ENCODE measurements around the gene SLC6A18. TPM values are rescaled to one million over a fixed set of nuclear protein-coding genes. Genes with fewer than 3 reads are reported as not detected.

Gene SLC6A18
- total RNA-seq, 1 donor from 2014 or later = not detected

DNA sequence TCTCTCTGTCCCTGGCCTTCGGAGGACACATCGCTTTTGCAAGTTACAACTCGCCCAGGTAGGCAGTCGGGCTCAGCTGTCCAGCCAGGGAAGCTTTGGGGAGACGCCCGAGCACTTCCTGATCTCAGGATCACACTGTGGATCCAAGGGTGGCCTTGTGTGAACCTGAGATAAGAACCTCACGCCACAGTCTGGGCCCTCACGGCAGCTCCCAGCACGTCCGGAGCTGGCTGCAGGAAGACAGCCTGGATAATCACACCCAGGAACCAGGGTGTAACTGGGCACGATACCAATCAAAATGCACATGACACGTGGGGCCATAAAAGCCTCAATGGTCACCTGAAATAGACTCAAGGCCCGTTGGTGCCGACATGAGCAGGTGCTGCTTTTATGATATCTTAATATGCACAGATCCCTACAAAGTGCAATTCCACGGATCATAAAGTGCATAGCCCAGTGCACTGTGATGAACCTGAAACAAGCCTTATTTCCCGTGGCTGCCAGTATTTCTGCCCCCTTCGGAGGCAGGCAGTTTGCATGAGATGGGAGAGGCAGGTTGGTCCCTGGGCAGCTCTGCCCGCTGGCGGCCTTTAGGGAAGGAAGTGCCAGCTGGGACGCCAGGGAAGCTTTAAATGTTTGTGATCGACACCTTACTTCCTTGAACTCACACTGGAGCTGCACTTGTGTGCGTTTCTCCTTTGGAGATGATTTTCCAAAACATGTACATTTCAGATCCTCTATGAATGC is 14.5 kb downstream of the SLC6A18 start:
- Histone ChIP-seq H3K27ac (no peak overlapping the region), H3K4me1 (no peaks in the 10 kb centered on the region), H3K36me3 (no peaks in the 10 kb centered on the region), H3K27me3 (no peaks in the 10 kb centered on the region), H3K9me3 (no peaks in the 10 kb centered on the region), H3K4me3 (no peak overlapping the region)
- TF ChIP-seq, protein P1, sequence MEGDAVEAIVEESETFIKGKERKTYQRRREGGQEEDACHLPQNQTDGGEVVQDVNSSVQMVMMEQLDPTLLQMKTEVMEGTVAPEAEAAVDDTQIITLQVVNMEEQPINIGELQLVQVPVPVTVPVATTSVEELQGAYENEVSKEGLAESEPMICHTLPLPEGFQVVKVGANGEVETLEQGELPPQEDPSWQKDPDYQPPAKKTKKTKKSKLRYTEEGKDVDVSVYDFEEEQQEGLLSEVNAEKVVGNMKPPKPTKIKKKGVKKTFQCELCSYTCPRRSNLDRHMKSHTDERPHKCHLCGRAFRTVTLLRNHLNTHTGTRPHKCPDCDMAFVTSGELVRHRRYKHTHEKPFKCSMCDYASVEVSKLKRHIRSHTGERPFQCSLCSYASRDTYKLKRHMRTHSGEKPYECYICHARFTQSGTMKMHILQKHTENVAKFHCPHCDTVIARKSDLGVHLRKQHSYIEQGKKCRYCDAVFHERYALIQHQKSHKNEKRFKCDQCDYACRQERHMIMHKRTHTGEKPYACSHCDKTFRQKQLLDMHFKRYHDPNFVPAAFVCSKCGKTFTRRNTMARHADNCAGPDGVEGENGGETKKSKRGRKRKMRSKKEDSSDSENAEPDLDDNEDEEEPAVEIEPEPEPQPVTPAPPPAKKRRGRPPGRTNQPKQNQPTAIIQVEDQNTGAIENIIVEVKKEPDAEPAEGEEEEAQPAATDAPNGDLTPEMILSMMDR (IDR thresholded peaks at IDR 0.05) = no peak
- TF ChIP-seq POLR2A (IDR thresholded peaks at IDR 0.05) (no peak), POLR2AphosphoS5 (IDR thresholded peaks at IDR 0.05; ENCODE audit: insufficient read depth in 1 of 2, low read depth in 1 of 2) (no peak)
- intact Hi-C loops (cut with DNase I) = no loop called here
- no peak for DNase-seq (ENCODE audit: extremely low spot score in 2 of 2)

DNA sequence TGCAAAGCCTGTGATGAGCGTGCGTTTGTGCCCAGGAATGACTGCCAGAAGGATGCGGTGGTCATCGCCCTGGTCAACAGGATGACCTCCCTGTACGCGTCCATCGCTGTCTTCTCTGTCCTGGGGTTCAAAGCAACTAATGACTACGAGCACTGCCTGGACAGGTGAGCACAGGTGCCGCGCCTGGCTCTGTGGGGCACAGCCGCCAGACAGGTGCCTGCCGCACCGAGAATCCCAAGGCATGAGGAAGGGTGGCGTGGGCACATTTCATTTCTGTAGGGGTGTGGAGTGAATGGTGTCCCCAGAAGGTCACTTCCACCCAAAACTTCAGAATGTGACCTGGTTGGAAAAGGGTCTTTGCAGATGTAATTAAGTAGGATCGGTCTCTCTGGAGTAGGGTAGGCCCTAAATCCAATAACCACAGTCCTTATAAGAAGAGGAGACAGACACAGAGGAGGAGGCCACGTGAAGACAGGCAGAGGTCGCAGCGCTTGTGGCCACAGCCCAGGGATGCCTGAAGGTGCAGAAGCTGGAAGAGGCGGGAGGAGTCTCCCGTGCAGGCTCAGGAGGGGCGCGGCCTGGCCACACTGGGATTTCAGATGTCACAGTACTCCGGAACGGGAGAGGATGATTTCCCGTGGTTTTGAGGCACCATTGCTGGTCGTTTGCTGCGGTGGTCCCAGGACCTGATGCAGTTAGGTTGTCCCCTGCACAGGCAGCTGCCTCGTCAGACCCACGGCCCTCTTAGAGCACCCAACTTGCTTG is 15.5 kb downstream of the SLC6A18 start:
- no peaks in the 10 kb centered on the region for H3K4me1 ChIP-seq
- TF ChIP-seq, protein P1 (IDR thresholded peaks at IDR 0.05) = no peak
- TF ChIP-seq POLR2A (IDR thresholded peaks at IDR 0.05) = no peak
- TF ChIP-seq POLR2AphosphoS5 (IDR thresholded peaks at IDR 0.05; ENCODE audit: insufficient read depth in 1 of 2, low read depth in 1 of 2) = no peak
- H3K4me3 ChIP-seq = no peak overlapping the region
- no peaks in the 10 kb centered on the region for H3K27me3 ChIP-seq
- H3K27ac ChIP-seq = no peak overlapping the region
- no peaks in the 10 kb centered on the region for H3K36me3 ChIP-seq
- no peaks in the 10 kb centered on the region for H3K9me3 ChIP-seq
- intact Hi-C loops (cut with DNase I) = no loop called here
- DNase-seq (ENCODE audit: extremely low spot score in 2 of 2) = no peak

- Histone ChIP-seq H3K27ac (no peak overlapping the region), H3K27me3 (no peaks in the 10 kb centered on the region), H3K9me3 (no peaks in the 10 kb centered on the region), H3K4me3 (no peak overlapping the region), H3K36me3 (no peaks in the 10 kb centered on the region), H3K4me1 (no peaks in the 10 kb centered on the region)
- intact Hi-C loops (cut with DNase I) = no loop called here
- no peak for TF ChIP-seq POLR2AphosphoS5 (IDR thresholded peaks at IDR 0.05; ENCODE audit: insufficient read depth in 1 of 2, low read depth in 1 of 2)
- TF ChIP-seq POLR2A (IDR thresholded peaks at IDR 0.05) = no peak
- TF ChIP-seq, protein P1 (IDR thresholded peaks at IDR 0.05) = no peak
- DNase-seq (ENCODE audit: extremely low spot score in 2 of 2) = no peak
These were observed 16.4 kb downstream of the SLC6A18 start for GRCh38 chr5:1241509-1242080.

DNA sequence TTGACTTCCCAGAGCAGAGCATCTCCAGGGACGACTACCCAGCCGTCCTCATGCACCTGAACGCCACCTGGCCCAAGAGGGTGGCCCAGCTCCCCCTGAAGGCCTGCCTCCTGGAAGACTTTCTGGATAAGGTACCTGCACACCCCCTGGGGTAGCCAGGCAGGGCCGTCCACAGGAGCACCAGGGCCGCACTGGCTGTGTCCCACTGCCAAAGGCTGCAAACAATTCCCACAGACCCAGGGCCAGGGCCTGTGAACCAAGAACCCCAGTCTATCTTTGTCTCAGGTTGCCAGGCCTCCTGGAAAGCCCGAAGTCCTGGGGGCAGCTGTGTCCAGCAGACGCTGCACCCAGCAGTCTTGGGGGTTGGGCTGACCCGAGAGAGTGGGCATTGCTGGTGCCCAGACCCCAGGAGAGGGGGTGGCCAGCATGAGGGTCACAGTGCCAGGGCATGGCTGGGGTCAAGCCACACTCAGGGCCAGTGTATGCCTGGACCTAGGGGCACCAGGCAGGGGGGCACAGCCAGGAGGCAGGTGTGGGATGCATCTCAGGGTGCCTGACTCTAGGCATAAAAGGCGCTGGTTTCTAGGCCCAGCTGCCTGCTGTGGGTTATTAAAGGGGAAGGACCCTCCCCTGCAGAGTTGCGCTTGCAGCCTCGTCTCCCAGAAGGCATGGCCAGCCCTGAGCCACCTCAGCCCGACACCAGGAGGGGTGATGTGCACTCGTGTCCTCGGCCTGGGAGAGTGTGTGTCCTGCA is 17.7 kb downstream of the SLC6A18 start:
- TF ChIP-seq, protein P1 (IDR thresholded peaks at IDR 0.05) = no peak
- TF ChIP-seq POLR2AphosphoS5 (IDR thresholded peaks at IDR 0.05; ENCODE audit: insufficient read depth in 1 of 2, low read depth in 1 of 2) (no peak), POLR2A (IDR thresholded peaks at IDR 0.05) (no peak)
- no peaks in the 10 kb centered on the region for H3K27me3 ChIP-seq
- intact Hi-C loops (cut with DNase I) = no loop called here

More for the DNA sequence above, 17.7 kb downstream of the SLC6A18 start:
- no peak overlapping the region for H3K27ac ChIP-seq
- no peak for DNase-seq (ENCODE audit: extremely low spot score in 2 of 2)
- H3K9me3 ChIP-seq = no peaks in the 10 kb centered on the region
- no peak overlapping the region for H3K4me3 ChIP-seq
- no peaks in the 10 kb centered on the region for H3K36me3 ChIP-seq
- no peaks in the 10 kb centered on the region for H3K4me1 ChIP-seq

All from vagina (tissue), 2 donors.